Astrocyte of the spinal cord (primary cell): ENCODE data around the gene UBE2J2.
"Not testable (repeated sequence)": the region's sequence is repeated elsewhere in the genome, so short reads cannot be mapped to it uniquely, and the experiment has no call there.

Experiments used
- DNase-seq: peaks from one replicate; pipeline ENCODE4 v3.0.0; 2011; ENCODE audit warnings: low read depth, low spot score
- H3K4me3 ChIP-seq: 2 replicates; pipeline ENCODE4 v1.5.1; 2011; ENCODE audit warnings: low read depth, mild to moderate bottlenecking, low read length, moderate library complexity
- CTCF ChIP-seq: IDR thresholded peaks from 2 replicates; pipeline ENCODE4 v1.5.1; 2012; ENCODE audit warnings: low read depth, mild to moderate bottlenecking, low read length, inconsistent platforms
- in situ Hi-C: cut with HindIII; loops from 2 replicates; pipeline ENCODE4 v1.10.0; 2017; ENCODE audit warnings: low sequenced_read_pairs

The UBE2J2 gene

GRCh38 chr1:1253314-1253713, 20.3 kb downstream of the UBE2J2 start:
- in situ Hi-C loops: no loop called here
- no peak for TF ChIP-seq CTCF

GRCh38 chr1:1250786-1251284, 22.8 kb downstream of the UBE2J2 start:
- DNase-seq: no peak
- in situ Hi-C loops: no loop called here
- H3K4me3 ChIP-seq: no peak overlapping the region
- no peak for TF ChIP-seq CTCF

More at GRCh38 chr1:1253314-1253713, 20.3 kb downstream of the UBE2J2 start:
- H3K4me3 ChIP-seq: no peak overlapping the region
- DNase-seq: no peak

DNA sequence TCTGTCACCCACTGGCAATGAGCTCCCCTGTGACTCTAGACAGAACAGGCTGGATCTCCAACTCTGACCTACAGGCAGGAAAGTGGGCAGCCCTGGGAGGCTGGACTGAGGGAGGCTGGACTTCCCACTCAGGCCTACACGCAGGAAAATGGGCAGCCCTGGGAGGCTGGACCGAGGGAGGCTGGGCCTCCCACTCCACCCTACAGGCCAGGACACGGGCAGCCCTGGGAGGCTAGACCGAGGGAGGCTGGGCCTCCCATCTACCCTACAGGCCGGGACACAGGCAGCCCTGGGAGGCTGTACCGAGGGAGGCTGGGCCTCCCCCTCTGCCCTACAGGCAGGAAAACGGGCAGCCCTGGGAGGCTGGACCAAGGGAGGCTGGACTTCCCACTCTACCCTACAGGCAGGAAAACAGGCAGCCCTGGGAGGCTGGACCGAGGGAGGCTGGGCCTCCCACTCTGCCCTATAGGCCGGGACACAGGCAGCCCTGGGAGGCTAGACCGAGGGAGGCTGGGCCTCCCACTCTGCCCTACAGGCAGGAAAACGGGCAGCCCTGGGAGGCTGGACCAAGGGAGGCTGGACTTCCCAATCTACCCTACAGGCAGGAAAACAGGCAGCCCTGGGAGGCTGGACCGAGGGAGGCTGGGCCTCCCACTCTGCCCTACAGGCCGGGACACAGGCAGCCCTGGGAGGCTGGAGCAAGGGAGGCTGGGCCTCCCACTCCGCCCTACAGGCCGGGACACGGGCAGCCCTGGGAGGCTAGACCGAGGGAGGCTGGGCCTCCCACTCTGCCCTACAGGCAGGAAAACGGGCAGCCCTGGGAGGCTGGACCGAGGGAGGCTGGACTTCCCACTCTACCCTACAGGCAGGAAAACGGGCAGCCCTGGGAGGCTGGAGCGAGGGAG, 25.4 kb downstream of the UBE2J2 start:
- H3K4me3 ChIP-seq, in situ Hi-C loops, DNase-seq: not testable (repeated sequence)

DNA sequence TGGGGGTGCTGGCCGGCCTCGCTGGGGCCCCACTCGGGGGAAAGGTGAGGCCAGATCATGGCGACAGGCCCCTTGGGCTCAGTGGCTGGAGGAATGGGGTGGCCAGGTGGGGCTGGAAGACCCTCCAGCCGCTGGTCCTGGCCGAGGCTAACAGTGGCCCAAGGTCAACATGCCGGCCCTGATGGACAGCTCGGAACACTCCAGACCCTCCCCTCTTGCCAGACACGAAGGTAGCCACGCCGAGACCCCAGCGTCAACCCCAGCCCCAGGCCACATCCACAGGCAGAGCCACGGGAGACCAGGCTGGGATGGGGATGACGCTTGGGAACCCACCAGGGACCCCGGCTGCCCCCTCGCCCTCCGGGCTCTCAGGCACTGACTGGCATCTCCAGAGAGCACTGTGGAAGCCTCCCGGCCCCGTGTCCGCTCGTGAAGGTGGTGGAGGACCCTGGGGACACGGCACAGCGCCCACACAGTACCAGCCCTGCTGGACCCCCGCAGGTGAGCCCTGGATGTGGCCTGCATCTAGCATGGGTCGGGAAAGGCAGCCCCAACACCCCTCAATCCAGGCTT, 26.2 kb downstream of the UBE2J2 start:
- TF ChIP-seq CTCF: no peak
- in situ Hi-C loops: no loop called here
- no peak overlapping the region for H3K4me3 ChIP-seq

GRCh38 chr1:1246577-1247340, 26.9 kb downstream of the UBE2J2 start, which contains the start of gene C1QTNF12:
Gene C1QTNF12 (minus strand): TSS chr1:1246722. CDS start chr1:1246690, 32 bp downstream.
- H3K4me3 ChIP-seq: no peak within 1 kb of the TSS
- TF ChIP-seq CTCF: no peak
- in situ Hi-C loops: no loop called here
- DNase-seq: no peak

More for the DNA sequence above, 26.2 kb downstream of the UBE2J2 start:
- no peak for DNase-seq

DNA sequence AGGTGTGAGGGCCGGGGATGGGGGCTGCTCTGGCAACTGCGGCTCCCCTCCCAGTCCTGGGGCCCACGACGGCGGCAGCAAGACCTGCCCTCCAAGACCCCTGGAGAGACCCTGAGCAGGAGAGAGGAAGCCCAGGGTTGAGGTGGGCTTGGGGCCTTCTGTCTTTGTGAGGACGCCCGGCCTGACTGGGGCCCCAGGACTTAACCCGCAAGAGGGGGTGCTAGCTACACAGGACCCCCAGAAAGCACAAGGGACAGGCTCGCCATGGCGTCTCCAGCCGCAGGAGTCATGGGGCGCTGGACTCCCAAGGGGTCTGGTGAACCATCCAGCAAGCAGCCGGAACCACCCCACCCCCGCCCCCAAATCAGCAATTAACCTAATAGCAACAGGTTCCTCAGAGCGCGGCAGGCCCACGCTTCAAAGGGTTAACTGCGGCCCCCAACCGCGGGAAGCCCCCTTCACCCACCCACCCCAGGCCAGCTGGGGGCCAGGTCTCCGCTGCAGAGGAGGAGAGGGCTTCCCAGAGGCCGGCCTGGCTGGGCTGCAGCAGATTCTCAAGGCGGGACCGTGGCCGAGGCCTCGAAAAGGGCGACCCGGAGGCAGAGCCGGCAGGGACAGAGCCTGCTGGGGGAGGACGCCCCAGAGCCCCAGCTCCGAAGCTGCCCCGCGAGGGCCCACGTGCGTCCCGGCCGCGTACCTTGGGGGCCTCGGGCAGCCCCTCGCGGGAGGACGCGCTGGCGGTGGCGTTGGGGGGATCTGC, 27.7 kb downstream of the UBE2J2 start:
- in situ Hi-C loops: no loop called here
- DNase-seq: no peak
- no peak overlapping the region for H3K4me3 ChIP-seq
- TF ChIP-seq CTCF: no peak
